NCI-H2107 (cell line): ENCODE data around the gene F8.
"Not testable (repeated sequence)": the region's sequence is repeated elsewhere in the genome, so short reads cannot be mapped to it uniquely, and the experiment has no call there.

Source experiments
- DNase-seq: peaks from one replicate; lab custom pipeline; 2025; lab: John Stamatoyannopoulos, UW

The F8 gene

DNA sequence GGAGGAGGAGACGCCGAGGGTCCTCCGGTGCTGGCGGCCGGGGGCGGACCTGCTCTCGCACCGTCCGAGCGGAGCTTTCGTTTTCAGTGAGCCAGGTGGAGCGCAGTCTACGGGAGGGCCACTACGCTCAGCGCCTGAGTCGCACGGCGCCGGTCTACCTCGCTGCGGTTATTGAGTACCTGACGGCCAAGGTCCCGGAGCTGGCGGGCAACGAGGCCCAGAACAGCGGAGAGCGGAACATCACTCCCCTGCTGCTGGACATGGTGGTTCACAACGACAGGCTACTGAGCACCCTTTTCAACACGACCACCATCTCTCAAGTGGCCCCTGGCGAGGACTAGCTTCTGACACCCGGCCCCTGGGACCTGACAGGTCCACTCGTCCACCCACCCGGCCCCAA lies 137.5 kb downstream of the F8 start:
- DNase-seq, result not testable (repeated sequence)

- DNase-seq, result not testable (repeated sequence)
Observed at GRCh38 chrX:154884069-154884468, 138.5 kb downstream of the F8 start.

DNA sequence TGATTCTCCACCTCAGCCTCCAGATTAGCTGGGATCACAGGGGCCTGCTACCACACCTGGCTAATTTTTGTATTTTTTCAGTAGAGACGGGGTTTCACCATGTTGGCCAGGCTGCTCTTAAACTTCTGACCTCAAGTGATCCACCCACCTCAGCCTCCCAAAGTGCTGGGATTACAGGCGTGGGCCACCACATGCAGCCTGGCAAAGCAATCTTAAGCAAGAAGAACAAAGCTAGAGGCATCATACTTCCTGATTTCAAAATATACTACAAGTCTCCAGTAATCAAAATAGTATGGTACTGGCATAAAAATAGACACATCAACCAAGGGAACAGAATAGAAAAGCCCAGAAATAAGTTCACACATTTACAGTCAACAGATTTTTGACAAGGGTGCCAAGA lies 149.2 kb downstream of the F8 start:
- no peak for DNase-seq

- DNase-seq, result not testable (repeated sequence)
Observed at GRCh38 chrX:154868522-154868921, 154.0 kb downstream of the F8 start.

DNA sequence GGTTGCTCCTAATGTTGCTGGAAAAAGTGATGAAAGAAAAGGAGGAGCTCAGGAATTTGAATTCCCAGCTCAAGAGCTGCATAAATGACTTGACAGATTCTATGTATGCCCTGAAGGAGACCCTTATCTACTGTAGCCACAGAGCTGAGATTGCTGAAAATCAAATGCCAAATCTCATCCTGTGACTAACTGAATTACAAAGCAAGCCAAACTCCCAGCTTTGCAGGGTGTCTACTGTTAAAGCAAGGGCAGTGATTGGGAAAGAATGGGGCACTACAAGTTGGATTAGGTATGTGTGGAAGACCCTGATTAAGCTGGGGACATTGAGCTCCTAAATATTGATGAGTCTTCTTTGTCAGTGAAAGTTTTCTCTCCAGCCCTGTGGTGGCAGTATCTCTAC lies 167.3 kb downstream of the F8 start:
- no peak for DNase-seq

- DNase-seq, result no peak
Observed at GRCh38 chrX:154850957-154851611, 171.4 kb downstream of the F8 start.

DNA sequence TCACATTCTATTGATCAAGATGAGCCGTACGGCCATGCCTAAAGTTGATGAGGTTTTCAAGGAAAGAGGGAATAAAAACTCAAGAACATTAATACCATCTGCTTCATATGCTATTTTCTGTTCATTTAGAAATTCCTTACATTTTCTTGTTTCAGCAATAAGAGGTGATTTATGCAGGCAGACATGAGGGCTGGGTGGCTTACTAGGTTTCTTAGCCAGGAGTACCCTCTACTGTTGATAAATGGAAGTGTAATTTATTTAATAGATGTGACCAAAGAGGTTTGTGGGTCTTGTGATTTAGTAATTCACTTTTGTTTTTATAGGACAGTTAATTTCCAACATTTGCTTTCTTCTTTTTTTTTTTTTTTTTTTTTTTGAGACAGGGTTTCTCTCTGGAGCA lies 181.7 kb downstream of the F8 start:
- no peak for DNase-seq

DNA sequence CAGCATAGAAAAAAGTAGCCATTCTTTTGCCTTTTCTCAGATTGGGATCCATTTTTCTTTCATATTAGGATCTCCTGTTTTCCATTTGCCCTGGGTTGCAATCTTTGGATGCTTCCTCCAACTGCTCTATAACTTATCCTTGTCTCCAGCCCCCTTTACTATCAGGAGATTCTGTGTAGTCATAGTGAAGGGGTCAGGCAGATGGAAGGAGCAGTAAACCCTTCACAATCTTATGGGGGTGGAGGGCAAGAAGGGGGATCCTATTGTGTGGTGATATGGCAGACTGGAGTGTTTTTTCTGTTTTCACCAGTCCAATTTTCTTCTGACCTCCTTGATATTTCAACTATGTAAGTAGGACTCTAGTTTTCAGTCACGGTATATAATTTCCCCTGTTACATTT lies 186.4 kb downstream of the F8 start:
- DNase-seq, result no peak

- DNase-seq, result no peak
Observed at GRCh38 chrX:154834562-154834961, 188.0 kb downstream of the F8 start, which contains the start of gene SMIM9. Gene SMIM9, minus strand, starts transcription at chrX:154834662. Its CDS starts 3,806 bp downstream, at chrX:154830856.

DNA sequence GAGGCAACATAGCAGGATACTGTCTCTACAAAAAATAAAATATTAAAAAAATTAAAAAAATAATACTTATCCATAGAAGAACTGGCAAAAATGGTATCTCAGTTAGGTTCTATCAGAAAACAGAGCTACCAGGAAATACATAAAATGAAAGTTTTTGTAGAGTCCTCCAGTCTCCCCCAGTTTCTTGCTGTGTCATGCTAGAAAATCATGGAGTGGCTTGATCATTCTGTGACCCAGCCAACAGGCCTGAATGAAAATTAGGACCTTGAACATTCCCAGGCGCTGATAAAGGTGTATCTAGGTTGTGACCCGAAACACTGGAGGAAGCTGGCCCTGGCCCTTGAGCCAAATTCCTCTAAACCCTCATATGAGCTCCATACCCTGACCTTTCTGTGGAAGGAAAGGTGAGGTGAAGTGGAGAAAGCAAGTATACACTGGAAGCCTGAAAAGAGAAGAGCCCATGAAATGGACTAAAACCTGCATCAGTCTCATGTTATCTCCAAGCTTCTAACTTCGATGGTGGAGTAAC lies 188.7 kb downstream of the F8 start:
- no peak for DNase-seq

- DNase-seq, result no peak
Observed at GRCh38 chrX:154829926-154830442, 192.5 kb downstream of the F8 start.

DNA sequence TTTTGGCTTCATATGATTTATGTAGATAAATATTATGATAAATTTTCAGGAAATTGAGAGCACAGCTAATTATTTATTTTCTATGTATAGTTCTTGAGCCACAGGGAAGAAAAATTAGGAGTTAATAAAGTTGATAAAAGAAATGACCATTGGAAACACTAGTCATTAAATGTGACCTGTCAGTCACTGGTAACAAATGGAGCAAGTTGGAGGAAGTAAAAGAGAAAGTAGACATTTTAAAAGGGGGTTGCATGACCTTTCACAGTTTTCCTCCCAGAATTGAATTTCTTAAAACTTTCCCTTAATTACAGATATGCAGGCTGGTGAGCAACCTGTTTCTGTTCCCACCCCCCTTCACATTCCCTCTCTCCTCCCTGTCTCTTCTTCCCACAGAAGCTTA lies 193.4 kb downstream of the F8 start:
- DNase-seq, result no peak

GRCh38 chrX:154828016-154828408 lies 194.5 kb downstream of the F8 start:
- DNase-seq, result no peak

GRCh38 chrX:154827194-154828015 lies 195.1 kb downstream of the F8 start:
- no peak for DNase-seq

DNA sequence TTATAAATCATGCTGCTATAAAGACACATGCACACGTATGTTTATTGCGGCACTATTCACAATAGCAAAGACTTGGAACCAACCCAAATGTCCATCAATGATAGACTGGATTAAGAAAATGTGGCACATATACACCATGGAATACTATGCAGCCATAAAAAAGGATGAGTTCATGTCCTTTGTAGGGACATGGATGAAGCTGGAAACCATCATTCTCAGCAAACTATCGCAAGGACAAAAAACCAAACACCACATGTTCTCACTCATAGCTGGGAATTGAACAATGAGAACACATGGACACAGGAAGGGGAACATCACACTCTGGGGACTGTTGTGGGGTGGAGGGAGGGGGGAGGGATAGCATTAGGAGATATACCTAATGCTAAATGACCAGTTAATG lies 196.9 kb downstream of the F8 start:
- not testable (repeated sequence) for DNase-seq

DNA sequence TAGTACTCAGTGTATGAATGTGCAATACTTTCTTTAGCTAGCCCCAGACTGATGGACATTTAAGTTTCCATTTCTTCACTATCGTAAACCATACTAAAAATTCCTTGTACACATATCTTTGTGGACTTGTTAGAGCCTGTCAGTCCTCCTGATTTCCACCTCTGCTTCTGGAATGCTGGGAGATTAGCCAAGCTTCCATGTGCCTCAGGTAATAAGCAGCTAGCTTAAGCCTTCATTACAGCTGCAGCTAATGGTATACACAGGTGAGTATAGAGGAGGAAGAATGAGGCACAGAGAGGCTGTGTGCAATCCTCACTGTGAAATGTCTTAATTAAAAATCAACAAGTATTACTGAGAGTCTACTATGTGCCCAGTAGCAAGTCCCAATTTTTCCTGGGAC lies 197.9 kb downstream of the F8 start:
- no peak for DNase-seq

- no peak for DNase-seq
Observed at GRCh38 chrX:154822029-154822428, 200.5 kb downstream of the F8 start.

GRCh38 chrX:154821523-154821922 lies 201.0 kb downstream of the F8 start:
- no peak for DNase-seq

- no peak for DNase-seq
Observed at GRCh38 chrX:154819771-154820341, 202.7 kb downstream of the F8 start.

DNA sequence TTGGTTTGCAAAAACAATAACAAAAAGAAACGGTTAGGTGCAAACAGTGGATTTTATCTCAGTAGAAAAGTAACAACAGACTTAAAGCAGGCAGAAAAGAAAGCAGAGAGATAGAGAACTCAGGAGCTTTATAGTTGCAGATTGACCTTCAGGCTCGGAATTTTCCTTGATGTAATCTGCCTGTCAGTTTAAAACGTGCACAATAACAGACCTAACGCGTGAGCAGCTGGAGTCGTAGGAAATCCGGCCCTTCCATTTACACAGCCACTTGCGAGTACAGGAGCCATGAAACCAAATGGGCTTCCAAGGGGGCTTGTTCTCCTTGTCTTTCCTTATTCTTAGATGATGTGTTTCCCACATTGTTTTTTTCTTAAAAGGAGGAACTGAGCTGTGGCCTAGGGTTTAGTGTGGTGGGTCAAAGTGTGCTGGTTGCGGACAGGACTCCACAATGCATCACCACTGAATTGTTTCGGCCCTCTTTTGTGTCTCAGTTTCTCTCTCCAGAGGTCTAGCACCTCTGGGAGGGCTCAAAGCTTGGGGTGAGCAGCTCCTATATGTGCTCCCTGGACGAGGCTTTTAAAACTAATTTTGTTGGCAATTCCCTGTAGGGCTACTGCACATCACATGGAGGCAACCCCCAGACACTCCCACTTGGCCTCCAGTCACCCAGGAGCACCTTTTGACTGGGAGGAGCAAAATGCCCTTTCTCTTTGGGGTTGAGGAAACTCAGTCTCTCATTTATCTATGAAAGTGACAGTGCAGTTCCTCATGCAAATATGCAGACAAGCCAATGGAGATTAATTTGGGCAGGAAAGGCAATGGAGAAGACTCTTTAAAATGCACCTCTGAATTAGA lies 203.4 kb downstream of the F8 start:
- DNase-seq, result no peak

DNA sequence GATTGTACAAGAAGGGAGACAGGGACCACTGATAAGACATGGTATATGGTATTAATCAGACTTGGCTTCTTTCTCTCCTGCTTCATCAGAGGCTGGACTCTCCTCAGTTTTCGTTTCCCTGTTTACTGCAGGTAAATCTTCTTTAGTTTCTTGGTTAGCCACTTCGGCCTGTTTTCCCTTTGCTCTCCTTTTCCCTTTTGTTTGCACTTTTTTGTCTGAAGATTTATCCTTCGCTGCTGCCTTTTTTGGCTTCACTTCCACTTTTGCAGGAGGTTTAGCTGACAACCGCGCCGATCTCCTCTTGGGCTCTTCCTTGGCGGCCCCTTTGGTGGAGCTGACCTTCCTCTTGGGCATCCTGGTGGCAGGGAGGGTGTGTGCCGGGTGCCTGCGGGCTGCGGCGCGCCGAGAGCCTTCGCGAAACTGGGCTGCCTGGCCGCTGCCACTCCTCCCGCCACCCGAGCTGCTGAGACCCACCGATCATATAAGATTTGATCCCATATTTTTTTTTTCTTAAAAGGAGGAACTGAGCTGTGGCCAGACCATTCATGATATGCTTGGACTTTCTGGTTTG lies 205.4 kb downstream of the F8 start:
- not testable (repeated sequence) for DNase-seq
